IPS-18a (cell line): ENCODE data around the gene RPL31.

Experiments used
- H3K27ac ChIP-seq: one replicate; pipeline ENCODE4 v1.5.1; 2013; ENCODE audit warnings: low read length
- H3K27me3 ChIP-seq: one replicate; pipeline ENCODE4 v1.6.1; 2013; ENCODE audit warnings: mild to moderate bottlenecking, low read length; ENCODE audit not compliant: control insufficient read depth, insufficient read depth
- H3K36me3 ChIP-seq: one replicate; pipeline ENCODE4 v1.6.1; 2013; ENCODE audit warnings: low read depth, low read length; ENCODE audit not compliant: control insufficient read depth
- H3K4me1 ChIP-seq: one replicate; pipeline ENCODE4 v1.6.1; 2013; ENCODE audit warnings: low read depth, low read length; ENCODE audit not compliant: control insufficient read depth
- H3K4me3 ChIP-seq: one replicate; pipeline ENCODE4 v1.5.1; 2013; ENCODE audit warnings: low read length
- H3K9ac ChIP-seq: one replicate; pipeline ENCODE4 v1.6.1; 2013; ENCODE audit warnings: mild to moderate bottlenecking, low read length, moderate library complexity
- H3K9me3 ChIP-seq: one replicate; pipeline ENCODE4 v1.6.1; 2013; ENCODE audit warnings: low read depth, low read length; ENCODE audit not compliant: control insufficient read depth

The RPL31 gene

GRCh38 chr2:101053117-101053516 is 51.0 kb downstream of the RPL31 start:
- no peaks in the 10 kb centered on the region for H3K4me1 ChIP-seq
- H3K4me3 ChIP-seq = no peak overlapping the region
- H3K9ac ChIP-seq = no peak overlapping the region
- no peaks in the 10 kb centered on the region for H3K27me3 ChIP-seq
- H3K27ac ChIP-seq = no peak overlapping the region
- no peaks in the 10 kb centered on the region for H3K9me3 ChIP-seq
- H3K36me3 ChIP-seq = peaks cover 4% of the 10 kb centered on the region
